ENCODE results near the gene MNAT1. TPM values are rescaled to one million over a fixed set of nuclear protein-coding genes. Genes with fewer than 3 reads are reported as not detected.

Gene MNAT1
- total RNA-seq, 1 donor from 2014 or later = 75.4 TPM

DNA sequence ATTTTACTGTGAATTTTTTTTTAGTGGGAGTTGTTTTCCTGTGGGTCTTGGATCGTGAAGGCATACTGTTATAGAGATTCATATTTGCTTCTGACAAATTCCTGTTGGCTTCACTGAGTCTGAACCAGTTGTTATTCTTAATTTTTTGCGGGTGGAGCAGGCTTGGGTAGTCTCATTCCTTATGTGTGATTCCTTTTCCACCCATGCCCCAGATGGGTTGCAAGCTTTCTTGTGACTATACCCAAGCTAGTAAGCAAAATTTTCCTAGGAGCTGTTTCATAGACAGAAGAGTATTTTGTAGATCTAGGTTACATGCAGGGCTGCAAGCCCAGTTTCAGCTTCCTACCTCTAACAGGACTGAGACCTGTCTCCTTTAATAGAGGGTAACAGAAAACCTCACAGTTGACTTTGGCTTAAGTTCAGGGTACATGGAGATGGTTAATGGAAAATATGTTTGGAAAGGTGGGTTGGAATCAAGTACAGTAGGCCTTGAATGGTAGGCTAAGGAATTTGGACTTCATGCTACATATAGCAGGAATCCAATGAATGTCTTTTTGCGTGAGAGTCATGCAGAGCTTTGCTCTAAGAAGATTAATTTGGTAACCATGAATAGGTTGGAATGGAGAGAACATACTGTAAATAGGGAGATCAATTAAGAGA lies 217.3 kb downstream of the MNAT1 start:
- no peak overlapping the region for H3K4me3 ChIP-seq (ENCODE audit: low read depth, low read length)
- DNase-seq (ENCODE audit: low read depth) = no peak
- TF ChIP-seq, protein P1, sequence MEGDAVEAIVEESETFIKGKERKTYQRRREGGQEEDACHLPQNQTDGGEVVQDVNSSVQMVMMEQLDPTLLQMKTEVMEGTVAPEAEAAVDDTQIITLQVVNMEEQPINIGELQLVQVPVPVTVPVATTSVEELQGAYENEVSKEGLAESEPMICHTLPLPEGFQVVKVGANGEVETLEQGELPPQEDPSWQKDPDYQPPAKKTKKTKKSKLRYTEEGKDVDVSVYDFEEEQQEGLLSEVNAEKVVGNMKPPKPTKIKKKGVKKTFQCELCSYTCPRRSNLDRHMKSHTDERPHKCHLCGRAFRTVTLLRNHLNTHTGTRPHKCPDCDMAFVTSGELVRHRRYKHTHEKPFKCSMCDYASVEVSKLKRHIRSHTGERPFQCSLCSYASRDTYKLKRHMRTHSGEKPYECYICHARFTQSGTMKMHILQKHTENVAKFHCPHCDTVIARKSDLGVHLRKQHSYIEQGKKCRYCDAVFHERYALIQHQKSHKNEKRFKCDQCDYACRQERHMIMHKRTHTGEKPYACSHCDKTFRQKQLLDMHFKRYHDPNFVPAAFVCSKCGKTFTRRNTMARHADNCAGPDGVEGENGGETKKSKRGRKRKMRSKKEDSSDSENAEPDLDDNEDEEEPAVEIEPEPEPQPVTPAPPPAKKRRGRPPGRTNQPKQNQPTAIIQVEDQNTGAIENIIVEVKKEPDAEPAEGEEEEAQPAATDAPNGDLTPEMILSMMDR (conservative IDR thresholded peaks at IDR 0.05; ENCODE audit: low read depth, low read length) = no peak

DNA sequence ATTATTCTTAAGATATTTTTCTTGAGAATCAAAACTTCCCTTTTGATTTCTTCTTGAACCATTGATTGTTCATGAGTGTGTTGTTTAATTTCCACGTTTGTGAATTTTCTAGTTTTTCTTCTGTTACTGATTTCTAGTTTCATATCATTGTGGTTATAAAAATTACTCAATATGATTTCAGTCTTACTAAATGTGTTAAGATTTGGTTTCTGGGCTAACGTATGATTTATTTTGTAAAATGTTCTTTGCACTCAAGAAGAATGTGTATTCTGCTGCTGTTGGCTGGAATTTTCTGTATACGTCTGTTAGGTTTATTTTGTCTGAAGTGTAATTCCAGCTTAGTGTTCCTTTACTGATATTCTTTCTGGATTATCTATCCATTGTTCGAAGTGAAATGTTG lies 221.6 kb downstream of the MNAT1 start:
- no peak overlapping the region for H3K4me3 ChIP-seq (ENCODE audit: low read depth, low read length)
- DNase-seq (ENCODE audit: low read depth) = no peak
- TF ChIP-seq, protein P1 (conservative IDR thresholded peaks at IDR 0.05; ENCODE audit: low read depth, low read length) = no peak

DNA sequence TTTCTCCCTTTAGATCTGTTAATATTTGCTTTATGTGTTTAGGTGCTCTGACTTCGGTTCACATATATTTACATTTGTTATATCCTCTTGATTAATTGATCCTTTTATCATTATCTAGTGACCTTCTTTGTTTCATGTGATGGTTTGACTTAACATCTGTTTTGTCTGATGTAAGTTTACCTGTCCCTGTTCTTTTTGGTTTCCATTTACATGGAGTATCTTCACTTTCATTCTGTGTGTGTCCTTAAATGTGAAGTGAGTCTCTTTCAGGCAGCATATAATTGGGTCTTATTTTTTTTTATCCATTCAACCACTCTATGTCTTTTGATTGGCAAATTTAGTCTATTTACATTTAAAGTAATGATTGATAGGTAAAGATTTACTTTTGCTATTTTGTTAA lies 222.1 kb downstream of the MNAT1 start:
- TF ChIP-seq, protein P1 (conservative IDR thresholded peaks at IDR 0.05; ENCODE audit: low read depth, low read length) = no peak
- no peak for DNase-seq (ENCODE audit: low read depth)
- H3K4me3 ChIP-seq (ENCODE audit: low read depth, low read length) = no peak overlapping the region

DNA sequence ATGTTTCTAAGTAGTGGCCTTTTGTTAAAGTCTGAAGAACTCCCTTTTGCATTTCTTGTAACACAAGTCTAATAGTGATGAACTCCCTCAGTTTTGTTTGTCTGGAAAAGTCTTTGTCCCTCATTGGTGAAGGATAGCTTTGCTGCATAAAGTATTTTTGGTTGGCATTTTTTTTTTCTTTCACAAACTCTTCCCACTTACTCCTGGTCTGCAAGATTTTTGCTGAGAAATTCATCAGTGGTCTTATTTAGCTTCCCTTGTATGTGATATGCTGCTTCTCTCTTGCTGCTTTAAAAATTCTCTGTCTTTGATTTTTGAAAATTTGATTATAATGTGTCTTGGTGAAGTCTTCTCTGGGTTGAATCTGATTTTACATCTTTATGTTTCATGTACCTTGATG lies 223.6 kb downstream of the MNAT1 start:
- H3K4me3 ChIP-seq (ENCODE audit: low read depth, low read length) = no peak overlapping the region
- TF ChIP-seq, protein P1 (conservative IDR thresholded peaks at IDR 0.05; ENCODE audit: low read depth, low read length) = no peak
- DNase-seq (ENCODE audit: low read depth) = no peak

DNA sequence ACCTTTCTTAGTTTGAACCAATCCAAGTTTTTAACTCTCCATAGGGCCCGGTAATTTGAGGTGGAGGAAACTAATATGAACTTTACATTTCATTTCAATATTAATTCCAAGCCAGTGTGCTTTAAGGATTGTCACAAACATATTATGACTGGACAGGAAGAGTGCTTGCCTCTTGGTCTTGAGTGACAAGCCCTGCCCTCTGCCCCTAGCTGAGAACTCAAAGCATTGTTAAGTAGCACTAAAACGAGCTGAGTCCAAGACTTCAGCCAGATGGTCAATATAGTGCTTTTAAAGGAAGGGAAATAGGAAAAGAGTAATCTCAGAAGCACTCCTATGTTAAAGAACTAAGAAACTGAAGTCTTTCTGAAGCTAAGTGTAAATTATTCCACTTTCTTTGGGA lies 229.2 kb downstream of the MNAT1 start:
- no peak overlapping the region for H3K4me3 ChIP-seq (ENCODE audit: low read depth, low read length)
- TF ChIP-seq, protein P1 (conservative IDR thresholded peaks at IDR 0.05; ENCODE audit: low read depth, low read length) = no peak
- DNase-seq (ENCODE audit: low read depth) = no peak

DNA sequence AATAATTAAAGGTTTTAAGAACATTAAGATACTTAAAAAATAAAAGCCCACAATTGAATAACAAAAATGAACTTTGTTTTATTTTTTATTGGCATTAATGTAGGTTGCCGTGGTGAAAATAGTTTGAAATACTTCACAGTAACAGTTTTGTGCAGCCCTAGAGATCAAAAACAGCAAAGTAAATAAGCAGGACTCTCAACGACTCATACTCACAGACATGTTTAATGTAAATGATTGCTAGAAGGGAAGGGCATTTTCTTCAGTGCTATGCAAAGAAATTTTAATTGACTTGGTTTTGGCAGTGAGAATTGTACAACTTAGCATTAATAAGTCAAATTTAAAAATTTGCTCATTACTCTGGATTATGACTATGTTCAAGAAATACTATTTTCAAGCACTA lies 230.3 kb downstream of the MNAT1 start:
- TF ChIP-seq, protein P1 (conservative IDR thresholded peaks at IDR 0.05; ENCODE audit: low read depth, low read length) = no peak
- H3K4me3 ChIP-seq (ENCODE audit: low read depth, low read length) = no peak overlapping the region
- DNase-seq (ENCODE audit: low read depth) = no peak

DNA sequence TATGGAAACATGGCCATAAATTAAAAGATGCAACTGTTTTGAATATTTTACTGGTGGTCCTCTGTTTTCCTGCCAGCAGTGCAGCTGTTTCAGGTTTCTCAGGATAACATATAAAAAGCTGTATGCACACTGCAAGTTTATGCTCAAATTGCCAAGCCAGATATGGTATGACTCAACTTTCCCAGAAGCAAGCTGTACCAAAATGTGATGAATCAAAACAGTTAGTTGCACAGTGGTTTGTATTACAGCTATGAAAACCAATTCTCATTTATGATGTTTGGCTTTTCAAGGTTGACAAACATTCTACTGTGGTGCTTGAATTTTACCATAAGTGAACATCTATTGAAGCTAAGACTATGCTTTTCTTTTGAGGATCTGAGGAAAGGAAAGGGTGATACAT lies 230.8 kb downstream of the MNAT1 start:
- TF ChIP-seq, protein P1 (conservative IDR thresholded peaks at IDR 0.05; ENCODE audit: low read depth, low read length) = no peak
- no peak overlapping the region for H3K4me3 ChIP-seq (ENCODE audit: low read depth, low read length)
- DNase-seq (ENCODE audit: low read depth) = no peak

All from epithelial cell of proximal tubule (primary cell).